Trophoblast cell (in vitro differentiated cells and primary cell): Measurements from ENCODE around the gene PGS1.
A peak's percentile ranks its signal among the peaks of the same experiment; 100 is the strongest.

Experiments
- DNase-seq, 2 donors: peaks; one replicate each; pipeline ENCODE4 v3.0.0-alpha.2; 2016
- H2AFZ ChIP-seq: 2 replicates; pipeline ENCODE4 v1.6.1; 2013; ENCODE audit warnings: low read length, moderate library complexity, mild to moderate bottlenecking; ENCODE audit not compliant: insufficient read depth, poor library complexity
- H2AK5ac ChIP-seq: 2 replicates; pipeline ENCODE4 v1.6.1; 2013; ENCODE audit warnings: mild to moderate bottlenecking, low read length
- H2BK120ac ChIP-seq: 2 replicates; pipeline ENCODE4 v1.6.1; 2013; ENCODE audit warnings: low read length, mild to moderate bottlenecking, moderate library complexity; ENCODE audit not compliant: insufficient read depth, poor library complexity
- H2BK12ac ChIP-seq: 2 replicates; pipeline ENCODE4 v1.6.1; 2013; ENCODE audit warnings: mild to moderate bottlenecking, low read length, moderate library complexity
- H2BK5ac ChIP-seq: 2 replicates; pipeline ENCODE4 v1.6.1; 2013; ENCODE audit warnings: low read length, low read depth, moderate library complexity, mild to moderate bottlenecking; ENCODE audit not compliant: poor library complexity
- H3K14ac ChIP-seq: 2 replicates; pipeline ENCODE4 v1.6.1; 2013; ENCODE audit warnings: mild to moderate bottlenecking, low read length
- H3K18ac ChIP-seq: 2 replicates; pipeline ENCODE4 v1.6.1; 2013; ENCODE audit warnings: mild to moderate bottlenecking, low read length
- H3K23ac ChIP-seq: 2 replicates; pipeline ENCODE4 v1.6.1; 2013; ENCODE audit warnings: low read length
- H3K27ac ChIP-seq: 2 replicates; pipeline ENCODE4 v1.5.1; 2013; ENCODE audit warnings: low read depth, mild to moderate bottlenecking, inconsistent platforms, low read length, moderate library complexity
- H3K27me3 ChIP-seq: 2 replicates; pipeline ENCODE4 v1.6.1; 2013; ENCODE audit warnings: inconsistent platforms, mild to moderate bottlenecking, low read length, moderate library complexity; ENCODE audit not compliant: insufficient read depth
- H3K36me3 ChIP-seq, 2 experiments: 1 replicate in 1 of 2; 2 replicates in 1 of 2; pipeline ENCODE4 v1.6.1; 2013; ENCODE audit warnings: low read length in 2 of 2, mild to moderate bottlenecking in 2 of 2, moderate library complexity in 1 of 2; ENCODE audit not compliant: insufficient read depth in 2 of 2, control insufficient read depth in 1 of 2
- H3K4ac ChIP-seq: 2 replicates; pipeline ENCODE4 v1.6.1; 2013; ENCODE audit warnings: low read depth, mild to moderate bottlenecking, low read length, moderate library complexity
- H3K4me1 ChIP-seq, 2 experiments: 1 replicate in 1 of 2; 2 replicates in 1 of 2; pipeline ENCODE4 v1.6.1; 2013; ENCODE audit warnings: low read length in 2 of 2, mild to moderate bottlenecking in 2 of 2, moderate library complexity in 1 of 2; ENCODE audit not compliant: insufficient read depth in 2 of 2, control insufficient read depth in 1 of 2
- H3K4me2 ChIP-seq: 2 replicates; pipeline ENCODE4 v1.6.1; 2013; ENCODE audit warnings: inconsistent platforms, mild to moderate bottlenecking, low read length, moderate library complexity
- H3K4me3 ChIP-seq: 2 replicates; pipeline ENCODE4 v1.5.1; 2013; ENCODE audit warnings: mild to moderate bottlenecking, low read depth, low read length, inconsistent platforms
- H3K79me1 ChIP-seq: one replicate; pipeline ENCODE4 v1.6.1; 2013; ENCODE audit warnings: low read length
- H3K79me2 ChIP-seq: 2 replicates; pipeline ENCODE4 v1.6.1; 2013; ENCODE audit warnings: low read length, mild to moderate bottlenecking; ENCODE audit not compliant: control insufficient read depth, insufficient read depth, poor library complexity
- H3K9ac ChIP-seq: 2 replicates; pipeline ENCODE4 v1.6.1; 2013; ENCODE audit warnings: mild to moderate bottlenecking, low read length
- H3K9me3 ChIP-seq: 2 replicates; pipeline ENCODE4 v1.6.1; 2013; ENCODE audit warnings: low read depth, mild to moderate bottlenecking, control low read depth, inconsistent platforms, low read length; ENCODE audit not compliant: insufficient read depth
- H4K12ac ChIP-seq: 2 replicates; pipeline ENCODE4 v1.6.1; 2013; ENCODE audit warnings: low read depth, mild to moderate bottlenecking, low read length, moderate library complexity
- H4K8ac ChIP-seq: 2 replicates; pipeline ENCODE4 v1.6.1; 2013; ENCODE audit warnings: low read depth, mild to moderate bottlenecking, low read length, moderate library complexity
- H4K91ac ChIP-seq: one replicate; pipeline ENCODE4 v1.6.1; 2013; ENCODE audit warnings: low read depth, mild to moderate bottlenecking, low read length, moderate library complexity
- WGBS: extraction: QIAGEN DNeasy Blood & Tissue Kit; methylation state at CpG from one replicate; pipeline ENCODE4 v1.1.7; 2013; ENCODE audit warnings: missing lambda C conversion rate; ENCODE audit not compliant: insufficient read length, insufficient coverage; ENCODE audit errors: extremely low coverage; 5-methylcytosine and 5-hydroxymethylcytosine counted together

Gene PGS1

GRCh38 chr17:78342449-78343186 is 35.8 kb upstream of the PGS1 start:
- no peaks in the 10 kb centered on the region for H3K36me3 ChIP-seq
- WGBS = no CpG with 5 or more reads among the region's 26 CpGs
- peak overlapping the region; percentile 10 for H2BK120ac ChIP-seq
- H4K8ac ChIP-seq = no peak overlapping the region
- peak; percentile 90 to 94 for DNase-seq
- peaks cover 9 to 15% of the 10 kb centered on the region in 2 experiments for H3K4me1 ChIP-seq
- H2AFZ ChIP-seq = peak overlapping the region; percentile 61
- peak overlapping the region; percentile 64 for H2BK12ac ChIP-seq
- no peak overlapping the region for H2BK5ac ChIP-seq
- H4K91ac ChIP-seq = peak overlapping the region; percentile 33
- H3K4me2 ChIP-seq = peak overlapping the region; percentile 63
- H3K79me2 ChIP-seq = no peaks in the 10 kb centered on the region
- H3K79me1 ChIP-seq = peaks cover 9% of the 10 kb centered on the region
- H2AK5ac ChIP-seq = peak overlapping the region; percentile 38
- no peaks in the 10 kb centered on the region for H3K9me3 ChIP-seq
- H3K14ac ChIP-seq = no peak overlapping the region
- H3K4ac ChIP-seq = no peak overlapping the region
- H3K9ac ChIP-seq = no peak overlapping the region
- no peak overlapping the region for H3K23ac ChIP-seq
- no peak overlapping the region for H3K18ac ChIP-seq
- no peaks in the 10 kb centered on the region for H3K27me3 ChIP-seq
- no peak overlapping the region for H4K12ac ChIP-seq
- no peak overlapping the region for H3K4me3 ChIP-seq
- H3K27ac ChIP-seq = no peak overlapping the region

- Histone ChIP-seq H3K9ac (no peak overlapping the region), H3K18ac (no peak overlapping the region), H3K27me3 (no peaks in the 10 kb centered on the region), H4K91ac (peak overlapping the region; percentile 0), H2AK5ac (no peak overlapping the region), H3K23ac (no peak overlapping the region), H3K27ac (no peak overlapping the region), H3K4me2 (no peak overlapping the region), H3K79me2 (no peaks in the 10 kb centered on the region), H3K4me1 (peaks cover 9 to 15% of the 10 kb centered on the region in 2 experiments), H4K12ac (no peak overlapping the region), H3K79me1 (peaks cover 9% of the 10 kb centered on the region), H2BK12ac (no peak overlapping the region), H3K4me3 (no peak overlapping the region), H2AFZ (no peak overlapping the region), H3K4ac (no peak overlapping the region), H4K8ac (no peak overlapping the region), H2BK120ac (no peak overlapping the region), H2BK5ac (no peak overlapping the region), H3K14ac (no peak overlapping the region), H3K9me3 (no peaks in the 10 kb centered on the region), H3K36me3 (no peaks in the 10 kb centered on the region)
- DNase-seq = peak; percentile 44 to 47
- no CpG with 5 or more reads among the region's 5 CpGs for WGBS
Observed at GRCh38 chr17:78343187-78343542, 35.3 kb upstream of the PGS1 start.

GRCh38 chr17:78343543-78344201 is 34.8 kb upstream of the PGS1 start:
- Histone ChIP-seq H4K8ac (no peak overlapping the region), H3K23ac (no peak overlapping the region), H3K18ac (no peak overlapping the region), H3K27me3 (no peaks in the 10 kb centered on the region), H2AFZ (no peak overlapping the region), H3K4me1 (peaks cover 9 to 15% of the 10 kb centered on the region in 2 experiments), H2BK12ac (no peak overlapping the region), H3K79me1 (peaks cover 9% of the 10 kb centered on the region), H4K91ac (no peak overlapping the region), H3K27ac (no peak overlapping the region), H4K12ac (no peak overlapping the region), H3K79me2 (no peaks in the 10 kb centered on the region), H3K9me3 (no peaks in the 10 kb centered on the region), H3K4ac (no peak overlapping the region), H3K9ac (no peak overlapping the region), H2BK5ac (no peak overlapping the region), H3K4me3 (no peak overlapping the region), H2BK120ac (no peak overlapping the region), H3K36me3 (no peaks in the 10 kb centered on the region), H3K14ac (no peak overlapping the region), H2AK5ac (no peak overlapping the region), H3K4me2 (no peak overlapping the region)
- WGBS = no CpG with 5 or more reads among the region's 19 CpGs
- DNase-seq = peak; percentile 80 to 86

- no peak overlapping the region for H3K9ac ChIP-seq
- H2BK5ac ChIP-seq = no peak overlapping the region
- H2BK12ac ChIP-seq = no peak overlapping the region
- H3K4me2 ChIP-seq = no peak overlapping the region
- no peaks in the 10 kb centered on the region for H3K79me2 ChIP-seq
- H4K12ac ChIP-seq = no peak overlapping the region
- H4K91ac ChIP-seq = no peak overlapping the region
- H2AK5ac ChIP-seq = no peak overlapping the region
- DNase-seq = peak; percentile 97 to 98
- H2AFZ ChIP-seq = no peak overlapping the region
- H3K79me1 ChIP-seq = peaks cover 9% of the 10 kb centered on the region
- H2BK120ac ChIP-seq = no peak overlapping the region
- no peak overlapping the region for H3K4ac ChIP-seq
- no peak overlapping the region for H4K8ac ChIP-seq
- H3K27me3 ChIP-seq = no peaks in the 10 kb centered on the region
- H3K4me3 ChIP-seq = no peak overlapping the region
- H3K4me1 ChIP-seq = peaks cover 9 to 15% of the 10 kb centered on the region in 2 experiments
- H3K23ac ChIP-seq = no peak overlapping the region
- H3K18ac ChIP-seq = no peak overlapping the region
- H3K27ac ChIP-seq = no peak overlapping the region
- no peak overlapping the region for H3K14ac ChIP-seq
- H3K36me3 ChIP-seq = no peaks in the 10 kb centered on the region
- WGBS = no CpG with 5 or more reads among the region's 10 CpGs
- H3K9me3 ChIP-seq = no peaks in the 10 kb centered on the region
Observed at GRCh38 chr17:78344666-78345065, 33.8 kb upstream of the PGS1 start.
